ENCODE results near the gene MACROH2A1.
"Not testable (repeated sequence)": the region's sequence is repeated elsewhere in the genome, so short reads cannot be mapped to it uniquely, and the experiment has no call there.

Gene MACROH2A1

DNA sequence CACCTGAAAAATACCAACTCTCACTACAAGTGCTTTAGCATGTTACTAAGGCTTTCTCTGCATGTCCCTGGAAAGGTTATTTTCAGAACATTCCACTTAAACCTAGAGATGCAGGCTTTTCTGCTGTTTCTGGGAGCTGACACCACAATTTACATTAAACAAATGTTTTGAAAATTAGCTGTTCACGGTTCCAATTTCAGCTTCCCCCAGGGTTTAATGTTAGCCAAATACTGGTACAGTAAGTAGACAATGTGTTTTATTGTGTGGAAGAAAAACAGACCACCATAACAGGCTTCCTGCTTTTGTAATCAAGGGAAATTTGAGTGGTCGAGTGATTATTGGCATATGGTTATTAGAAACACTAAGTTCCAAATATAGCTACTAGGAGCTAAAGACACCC lies 32.0 kb downstream of the MACROH2A1 start:
- no peak for TF ChIP-seq EZH2 (IDR thresholded peaks at IDR 0.05; ENCODE audit: borderline replicate concordance, low read length)
- TF ChIP-seq, protein P1, sequence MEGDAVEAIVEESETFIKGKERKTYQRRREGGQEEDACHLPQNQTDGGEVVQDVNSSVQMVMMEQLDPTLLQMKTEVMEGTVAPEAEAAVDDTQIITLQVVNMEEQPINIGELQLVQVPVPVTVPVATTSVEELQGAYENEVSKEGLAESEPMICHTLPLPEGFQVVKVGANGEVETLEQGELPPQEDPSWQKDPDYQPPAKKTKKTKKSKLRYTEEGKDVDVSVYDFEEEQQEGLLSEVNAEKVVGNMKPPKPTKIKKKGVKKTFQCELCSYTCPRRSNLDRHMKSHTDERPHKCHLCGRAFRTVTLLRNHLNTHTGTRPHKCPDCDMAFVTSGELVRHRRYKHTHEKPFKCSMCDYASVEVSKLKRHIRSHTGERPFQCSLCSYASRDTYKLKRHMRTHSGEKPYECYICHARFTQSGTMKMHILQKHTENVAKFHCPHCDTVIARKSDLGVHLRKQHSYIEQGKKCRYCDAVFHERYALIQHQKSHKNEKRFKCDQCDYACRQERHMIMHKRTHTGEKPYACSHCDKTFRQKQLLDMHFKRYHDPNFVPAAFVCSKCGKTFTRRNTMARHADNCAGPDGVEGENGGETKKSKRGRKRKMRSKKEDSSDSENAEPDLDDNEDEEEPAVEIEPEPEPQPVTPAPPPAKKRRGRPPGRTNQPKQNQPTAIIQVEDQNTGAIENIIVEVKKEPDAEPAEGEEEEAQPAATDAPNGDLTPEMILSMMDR (IDR thresholded peaks at IDR 0.05; ENCODE audit: low read length): no peak
- Histone ChIP-seq H3K27me3 (ENCODE audit: insufficient read depth, low read length) (no peaks in the 10 kb centered on the region), H3K9me3 (ENCODE audit: low read length) (no peaks in the 10 kb centered on the region), H4K20me1 (ENCODE audit: insufficient read depth, low read length) (no peaks in the 10 kb centered on the region), H3K27ac (ENCODE audit: low read depth, low read length, poor library complexity, severe bottlenecking) (no peak overlapping the region), H3K4me1 (ENCODE audit: insufficient read depth, low read length, severe bottlenecking) (no peaks in the 10 kb centered on the region), H3K79me2 (ENCODE audit: insufficient read depth, low read length) (no peaks in the 10 kb centered on the region), H3K4me2 (ENCODE audit: low read length) (no peak overlapping the region), H3K9ac (ENCODE audit: low read length) (no peak overlapping the region), H3K9me2 (ENCODE audit: low read depth, low read length) (no peaks in the 10 kb centered on the region), H3K36me3 (ENCODE audit: insufficient read depth, low read length) (peaks cover 95% of the 10 kb centered on the region), H3K4me3 (ENCODE audit: low read depth, low read length, poor library complexity, severe bottlenecking) (no peak overlapping the region), H2AFZ (ENCODE audit: low read length) (no peak overlapping the region), H3F3A (ENCODE audit: insufficient read depth, low read length) (no peaks in the 10 kb centered on the region)

- Histone ChIP-seq H3K9me3 (ENCODE audit: low read length) (no peaks in the 10 kb centered on the region), H3K79me2 (ENCODE audit: insufficient read depth, low read length) (no peaks in the 10 kb centered on the region), H3K27ac (ENCODE audit: low read depth, low read length, poor library complexity, severe bottlenecking) (no peak overlapping the region), H3K9me2 (ENCODE audit: low read depth, low read length) (no peaks in the 10 kb centered on the region), H3F3A (ENCODE audit: insufficient read depth, low read length) (no peaks in the 10 kb centered on the region), H4K20me1 (ENCODE audit: insufficient read depth, low read length) (no peaks in the 10 kb centered on the region), H3K36me3 (ENCODE audit: insufficient read depth, low read length) (peaks cover 95% of the 10 kb centered on the region), H3K9ac (ENCODE audit: low read length) (no peak overlapping the region), H3K4me1 (ENCODE audit: insufficient read depth, low read length, severe bottlenecking) (no peaks in the 10 kb centered on the region), H2AFZ (ENCODE audit: low read length) (no peak overlapping the region), H3K27me3 (ENCODE audit: insufficient read depth, low read length) (no peaks in the 10 kb centered on the region), H3K4me3 (ENCODE audit: low read depth, low read length, poor library complexity, severe bottlenecking) (no peak overlapping the region), H3K4me2 (ENCODE audit: low read length) (no peak overlapping the region)
- TF ChIP-seq, protein P1 (IDR thresholded peaks at IDR 0.05; ENCODE audit: low read length): no peak
- no peak for TF ChIP-seq EZH2 (IDR thresholded peaks at IDR 0.05; ENCODE audit: borderline replicate concordance, low read length)
Measured at GRCh38 chr5:135365281-135365680, 33.8 kb downstream of the MACROH2A1 start.

DNA sequence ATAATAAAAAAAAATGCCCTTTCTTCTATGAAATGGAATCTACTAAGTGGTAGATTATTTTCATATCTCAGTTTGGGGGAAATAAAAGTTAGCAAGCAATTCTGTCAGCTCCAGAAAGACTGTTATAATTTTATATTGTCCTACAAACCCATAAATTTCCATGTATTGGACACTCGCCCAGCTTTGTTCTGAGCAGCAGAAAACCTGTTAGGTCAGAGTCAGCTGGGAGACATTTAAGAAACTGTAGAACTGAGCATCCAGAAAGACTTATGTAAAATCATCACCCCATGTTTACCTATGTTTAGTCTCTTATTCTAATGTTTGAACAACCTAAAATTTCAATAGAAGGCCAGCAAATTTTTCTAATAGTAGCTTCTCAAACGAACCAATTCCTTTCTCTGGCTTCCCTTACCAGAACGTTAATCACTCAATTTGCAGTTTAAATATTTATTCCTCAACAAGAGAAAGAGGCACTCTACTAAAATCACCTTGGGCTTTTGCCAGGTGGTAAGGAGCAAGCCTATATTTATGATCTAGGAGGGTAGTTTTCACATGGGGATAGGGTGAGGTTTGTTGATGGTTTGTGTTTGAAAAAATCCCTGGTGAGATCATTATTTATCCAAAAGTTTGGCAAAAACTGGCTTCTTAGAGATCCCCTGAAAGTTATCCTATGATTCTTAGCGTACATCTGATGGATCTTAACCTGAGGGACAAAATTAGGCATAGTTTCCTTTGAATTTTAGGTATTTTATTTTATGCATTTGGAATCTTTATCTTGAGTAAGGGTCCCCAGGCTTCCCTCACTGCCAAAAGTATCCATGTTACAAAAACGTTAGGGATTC lies 34.4 kb downstream of the MACROH2A1 start:
- no peak overlapping the region for H3K27ac ChIP-seq (ENCODE audit: low read depth, low read length, poor library complexity, severe bottlenecking)
- no peaks in the 10 kb centered on the region for H4K20me1 ChIP-seq (ENCODE audit: insufficient read depth, low read length)
- no peak overlapping the region for H2AFZ ChIP-seq (ENCODE audit: low read length)
- peaks cover 95% of the 10 kb centered on the region for H3K36me3 ChIP-seq (ENCODE audit: insufficient read depth, low read length)
- H3F3A ChIP-seq (ENCODE audit: insufficient read depth, low read length): no peaks in the 10 kb centered on the region
- H3K4me3 ChIP-seq (ENCODE audit: low read depth, low read length, poor library complexity, severe bottlenecking): no peak overlapping the region
- H3K4me2 ChIP-seq (ENCODE audit: low read length): no peak overlapping the region
- H3K27me3 ChIP-seq (ENCODE audit: insufficient read depth, low read length): no peaks in the 10 kb centered on the region
- no peaks in the 10 kb centered on the region for H3K9me2 ChIP-seq (ENCODE audit: low read depth, low read length)
- no peaks in the 10 kb centered on the region for H3K79me2 ChIP-seq (ENCODE audit: insufficient read depth, low read length)
- no peaks in the 10 kb centered on the region for H3K4me1 ChIP-seq (ENCODE audit: insufficient read depth, low read length, severe bottlenecking)
- TF ChIP-seq EZH2 (IDR thresholded peaks at IDR 0.05; ENCODE audit: borderline replicate concordance, low read length): no peak
- TF ChIP-seq, protein P1 (IDR thresholded peaks at IDR 0.05; ENCODE audit: low read length): no peak
- no peaks in the 10 kb centered on the region for H3K9me3 ChIP-seq (ENCODE audit: low read length)
- no peak overlapping the region for H3K9ac ChIP-seq (ENCODE audit: low read length)

DNA sequence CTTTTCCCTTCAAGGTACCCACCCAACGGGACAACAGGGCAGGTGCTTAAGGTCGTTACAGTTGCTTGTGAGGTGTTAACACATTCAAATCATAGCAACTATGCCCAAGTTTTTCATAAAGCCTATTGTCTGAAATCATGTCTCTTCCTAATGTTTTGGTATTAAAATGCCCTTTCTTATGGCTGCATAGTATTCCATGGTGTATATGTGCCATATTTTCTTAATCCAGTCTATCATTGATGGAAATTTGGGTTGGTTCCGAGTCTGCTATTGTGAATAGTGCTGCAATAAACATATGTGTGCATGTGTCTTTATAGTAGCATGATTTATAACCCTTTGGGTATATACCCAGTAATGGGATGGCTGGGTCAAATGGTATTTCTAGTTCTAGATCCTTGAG lies 35.7 kb downstream of the MACROH2A1 start:
- not testable (repeated sequence) for H2AFZ ChIP-seq (ENCODE audit: low read length); H3K4me1 ChIP-seq (ENCODE audit: insufficient read depth, low read length, severe bottlenecking); H3K27ac ChIP-seq (ENCODE audit: low read depth, low read length, poor library complexity, severe bottlenecking); H3K79me2 ChIP-seq (ENCODE audit: insufficient read depth, low read length); H3K9me2 ChIP-seq (ENCODE audit: low read depth, low read length); H3K4me3 ChIP-seq (ENCODE audit: low read depth, low read length, poor library complexity, severe bottlenecking); H3K27me3 ChIP-seq (ENCODE audit: insufficient read depth, low read length); H3K4me2 ChIP-seq (ENCODE audit: low read length); H3K9me3 ChIP-seq (ENCODE audit: low read length); H3F3A ChIP-seq (ENCODE audit: insufficient read depth, low read length); H3K9ac ChIP-seq (ENCODE audit: low read length); H4K20me1 ChIP-seq (ENCODE audit: insufficient read depth, low read length)
- H3K36me3 ChIP-seq (ENCODE audit: insufficient read depth, low read length): peaks cover 95% of the 10 kb centered on the region
